Stimulated activated CD8-positive, alpha-beta memory T cell treated with anti-CD3 and anti-CD28 coated beads, Interleukin-7, amount 100 ng/mL, for 24 hours (primary cell): ENCODE data around the gene UGT2B7.
"Not testable (repeated sequence)": the region's sequence is repeated elsewhere in the genome, so short reads cannot be mapped to it uniquely, and the experiment has no call there.

ENCODE experiments used
- DNase-seq: peaks from one replicate; pipeline ENCODE4 v3.0.0-alpha.2; 2020; ENCODE audit warnings: low read depth

Gene UGT2B7

DNA sequence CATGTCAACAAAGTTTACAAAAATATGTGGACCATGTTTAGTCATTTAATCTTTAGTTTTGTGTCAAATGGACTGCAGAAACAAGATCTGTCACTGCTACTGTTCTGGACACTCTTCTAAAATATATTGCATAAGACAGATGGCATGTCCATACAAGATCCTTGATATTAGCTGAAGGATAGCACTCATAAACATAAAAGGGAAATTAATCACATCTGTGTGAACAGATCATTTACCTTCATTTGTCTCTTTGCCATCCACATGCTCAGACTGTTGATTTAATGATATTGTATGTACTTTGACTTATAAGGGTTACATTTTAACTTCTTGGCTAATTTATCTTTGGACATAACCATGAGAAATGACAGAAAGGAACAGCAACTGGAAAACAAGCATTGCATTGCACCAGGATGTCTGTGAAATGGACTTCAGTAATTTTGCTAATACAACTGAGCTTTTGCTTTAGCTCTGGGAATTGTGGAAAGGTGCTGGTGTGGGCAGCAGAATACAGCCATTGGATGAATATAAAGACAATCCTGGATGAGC, at the start of gene UGT2B7:
TSS of gene UGT2B7 (plus strand) at position 364 of the 546 bp plus-strand sequence. CDS start at position 411, 47 bp downstream.
- no peak for DNase-seq

DNA sequence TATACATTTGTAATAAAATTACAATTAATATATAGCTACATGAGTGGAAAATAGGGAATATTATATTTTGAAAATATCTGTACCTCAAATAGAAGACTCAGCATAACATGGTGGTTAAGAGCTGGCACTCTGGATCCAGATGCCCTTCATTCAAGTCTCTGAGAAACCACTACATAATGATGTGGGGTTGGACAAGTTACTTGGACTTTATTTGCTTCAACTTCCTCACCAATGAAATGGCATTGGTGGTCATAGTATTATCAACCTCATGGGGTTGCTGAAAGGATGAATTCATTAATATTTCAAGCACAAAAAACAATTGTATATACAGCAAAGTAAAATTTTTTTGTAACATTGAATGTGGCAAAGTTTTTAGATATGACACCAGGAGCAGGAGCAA, 46.4 kb upstream of the UGT2B7 start:
- DNase-seq = no peak

GRCh38 chr4:69050853-69051575, 45.3 kb upstream of the UGT2B7 start:
- not testable (repeated sequence) for DNase-seq

- no peak for DNase-seq
These were observed 44.7 kb upstream of the UGT2B7 start for GRCh38 chr4:69051576-69051943.

DNA sequence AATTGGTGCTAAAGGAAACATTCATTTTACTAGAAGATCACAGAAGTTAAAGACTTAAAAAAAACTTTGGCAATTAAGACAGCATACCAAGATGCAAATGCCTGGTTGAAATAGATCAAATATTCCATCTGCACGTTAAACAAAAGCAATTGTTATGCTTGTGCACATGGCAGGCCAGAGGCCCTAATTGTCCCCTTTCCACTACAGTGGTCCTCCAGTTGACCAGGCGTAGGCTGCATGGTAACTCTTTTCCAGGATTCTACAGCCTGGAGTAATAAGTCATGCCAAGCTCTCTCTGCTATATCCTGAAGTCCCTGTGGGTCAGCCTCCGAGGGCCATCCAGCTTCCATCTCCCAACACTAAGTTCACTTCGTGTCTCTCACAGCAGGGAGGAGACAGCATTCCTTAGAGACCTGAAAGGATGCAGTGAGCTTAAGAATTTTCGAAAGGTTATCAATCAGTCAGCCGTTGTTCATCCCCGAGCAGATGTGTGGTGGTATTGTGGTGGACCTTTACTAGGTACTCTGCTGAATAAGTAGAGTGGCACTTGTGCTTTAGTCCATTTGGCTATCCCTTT, 42.9 kb upstream of the UGT2B7 start:
- not testable (repeated sequence) for DNase-seq

- not testable (repeated sequence) for DNase-seq
These were observed 42.2 kb upstream of the UGT2B7 start for GRCh38 chr4:69054033-69054432.

- DNase-seq = no peak
These were observed 41.6 kb upstream of the UGT2B7 start for GRCh38 chr4:69054578-69055200.

DNA sequence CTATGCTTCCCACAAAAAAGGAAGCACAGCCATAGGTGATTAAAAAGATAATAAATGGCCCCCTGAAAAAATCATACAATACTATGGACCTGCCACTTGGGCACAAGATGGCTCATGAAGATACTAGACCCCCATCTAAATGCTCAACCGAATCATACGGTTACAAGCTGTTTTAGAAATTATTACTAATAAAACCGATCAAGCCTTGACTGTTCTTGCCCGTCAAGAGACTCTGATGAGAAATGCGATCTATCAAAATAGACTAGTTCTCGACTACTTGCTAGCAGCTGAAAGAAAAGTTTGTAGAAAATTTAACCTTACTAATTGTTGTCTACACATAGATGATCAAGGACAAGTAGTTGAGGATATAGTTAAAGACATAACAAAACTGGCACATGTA, 40.1 kb upstream of the UGT2B7 start:
- no peak for DNase-seq

GRCh38 chr4:69056921-69057550, 39.2 kb upstream of the UGT2B7 start:
- DNase-seq = no peak

GRCh38 chr4:69057620-69058409, 38.5 kb upstream of the UGT2B7 start:
- DNase-seq = no peak

DNA sequence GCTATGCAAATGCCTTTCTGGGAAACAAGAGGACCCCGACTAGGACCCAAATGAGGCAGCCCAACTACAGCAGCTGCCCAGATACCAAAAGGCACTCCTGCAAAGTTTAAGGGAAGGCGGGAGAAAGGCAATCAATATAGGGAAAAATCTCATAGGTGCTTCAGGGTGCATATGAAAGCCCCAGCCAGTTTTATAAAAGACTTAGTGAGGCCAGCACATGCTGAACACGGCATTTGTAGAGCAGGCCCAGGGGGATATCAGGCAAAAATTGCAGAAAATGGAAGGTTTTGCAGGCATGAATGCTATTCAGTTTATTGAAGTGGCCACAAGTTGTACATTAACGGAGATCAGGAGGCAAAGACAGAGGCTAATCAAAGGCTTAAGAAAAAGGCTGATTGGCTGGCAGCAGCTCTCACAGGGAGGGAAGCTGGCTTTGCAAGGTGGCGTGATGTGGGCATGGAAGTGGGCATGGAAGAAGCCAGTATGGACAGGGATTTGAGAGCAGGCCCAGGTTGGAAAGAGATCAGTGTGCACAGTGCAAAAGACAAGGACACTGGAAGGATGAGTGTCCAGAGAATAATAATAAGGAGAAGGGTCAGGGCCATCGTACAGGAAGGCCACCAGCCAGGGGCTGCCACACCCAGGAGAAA, 37.7 kb upstream of the UGT2B7 start:
- DNase-seq = no peak

- no peak for DNase-seq
These were observed 35.5 kb upstream of the UGT2B7 start for GRCh38 chr4:69060651-69061308.

- DNase-seq = no peak
These were observed 31.9 kb upstream of the UGT2B7 start for GRCh38 chr4:69064391-69064790.

- no peak for DNase-seq
These were observed 29.3 kb upstream of the UGT2B7 start for GRCh38 chr4:69066945-69067344.

GRCh38 chr4:69069085-69069484, 27.2 kb upstream of the UGT2B7 start:
- no peak for DNase-seq

DNA sequence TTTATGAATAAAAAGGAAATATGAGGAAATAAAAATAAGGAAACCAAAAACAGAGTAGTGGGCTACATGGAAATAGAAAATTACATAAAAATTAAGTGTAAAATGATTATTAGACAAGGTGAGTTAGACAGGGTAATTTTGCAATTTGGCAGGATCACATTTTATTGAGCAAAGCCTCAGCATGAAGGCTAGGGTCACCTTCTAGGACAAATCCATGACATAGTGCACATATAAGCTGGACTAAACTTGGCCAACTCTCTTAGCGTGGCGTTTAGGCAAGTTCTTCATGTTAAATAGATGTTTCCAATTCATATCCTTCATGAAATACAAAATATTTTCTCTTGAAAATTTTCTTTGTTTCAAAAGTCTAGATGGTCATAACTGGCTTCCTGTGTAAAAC, 25.7 kb upstream of the UGT2B7 start:
- no peak for DNase-seq

- no peak for DNase-seq
These were observed 25.0 kb upstream of the UGT2B7 start for GRCh38 chr4:69071286-69071685.

- DNase-seq = no peak
These were observed 22.9 kb upstream of the UGT2B7 start for GRCh38 chr4:69073375-69073774.

GRCh38 chr4:69075061-69075792, 21.0 kb upstream of the UGT2B7 start:
- DNase-seq = no peak

- no peak for DNase-seq
These were observed 17.4 kb upstream of the UGT2B7 start for GRCh38 chr4:69078852-69079251.
